ENCODE data around the gene PRPF40A. TPM values are rescaled to one million over a fixed set of nuclear protein-coding genes. Genes with fewer than 3 reads are reported as not detected.

Gene PRPF40A
- total and polyA plus RNA-seq, 10 of the 15 experiments (the other 5 are each of a cell fraction or from before 2014, with no cell fraction given) = 97.8 to 197 (median 144) TPM

GRCh38 chr2:152658221-152658620, 59.0 kb downstream of the PRPF40A start:
- WGBS (ENCODE audit: insufficient coverage, insufficient replicate concordance, low lambda C conversion rate, missing lambda C conversion rate) = 94% methylated on average over 1 of the region's 1 CpG
- no TSS peak for BruUV-seq (replicated peaks)
- Histone ChIP-seq H4K20me1 (ENCODE audit: control insufficient read depth, insufficient read depth) (no peaks in the 10 kb centered on the region), H3K4me3 (no peak overlapping the region), H3K4me1 (ENCODE audit: control insufficient read depth, insufficient read depth, low read length) (no peaks in the 10 kb centered on the region), H3K9me3 (replicated peaks; ENCODE audit: control insufficient read depth, insufficient read depth, low read length) (no peaks in the 10 kb centered on the region), H3K79me2 (ENCODE audit: control insufficient read depth, insufficient read depth, low read length) (no peaks in the 10 kb centered on the region), H3K36me3 (ENCODE audit: control insufficient read depth in 2 of 2, insufficient read depth in 2 of 2, low read length in 1 of 2) (peaks cover 2 to 26% of the 10 kb centered on the region in 2 experiments), H3K27ac (ENCODE audit: control insufficient read depth, insufficient read depth) (no peak overlapping the region), H3K27me3 (replicated peaks in 1 of 2; ENCODE audit: control insufficient read depth in 2 of 2, insufficient read depth in 2 of 2, low read length in 1 of 2) (no peaks in the 10 kb centered on the region), H3K9ac (ENCODE audit: control insufficient read depth, insufficient read depth, low read length) (no peak overlapping the region), H2AFZ (ENCODE audit: control insufficient read depth, low read depth, low read length) (no peak overlapping the region), H3K4me2 (ENCODE audit: control insufficient read depth, insufficient read depth) (no peak overlapping the region)
- CTCF ChIA-PET = interaction anchor here (0.6 to 0.7 kb wide), 4 partner anchors 9 to 623 kb away, joined by 3 to 4 read pairs (median 3); no protein-coding TSS in a partner anchor
- DNase-seq (ENCODE audit: low read depth, low spot score) = no peak
- in situ Hi-C loops (cut with MboI) (loop anchor here (25.0 kb wide), 1 partner anchor 1196 kb away; no protein-coding TSS in a partner anchor), intact Hi-C loops (cut with micrococcal nuclease; ENCODE audit: unreplicated experiment) (loop anchor here (2.0 kb wide), 1 partner anchor 17 kb away; no protein-coding TSS in a partner anchor)
- RAD21 ChIA-PET (ENCODE audit: unreplicated experiment) = no interaction called here
- POLR2A ChIA-PET = no interaction called here
- no peak for TF ChIP-seq SREBF2 (IDR thresholded peaks at IDR 0.05; ENCODE audit: low read length)
- TF ChIP-seq BACH1 (IDR thresholded peaks at IDR 0.05; ENCODE audit: borderline replicate concordance) = no peak
- TF ChIP-seq TARDBP (IDR thresholded peaks at IDR 0.05; ENCODE audit: borderline replicate concordance) = no peak
- no peak for TF ChIP-seq ATF2 (IDR thresholded peaks at IDR 0.05; ENCODE audit: low read length)
- no peak for TF ChIP-seq BCLAF1 (IDR thresholded peaks at IDR 0.05)
- no peak for TF ChIP-seq SREBF1 (IDR thresholded peaks at IDR 0.05; ENCODE audit: low read length)
- TF ChIP-seq, protein P1, sequence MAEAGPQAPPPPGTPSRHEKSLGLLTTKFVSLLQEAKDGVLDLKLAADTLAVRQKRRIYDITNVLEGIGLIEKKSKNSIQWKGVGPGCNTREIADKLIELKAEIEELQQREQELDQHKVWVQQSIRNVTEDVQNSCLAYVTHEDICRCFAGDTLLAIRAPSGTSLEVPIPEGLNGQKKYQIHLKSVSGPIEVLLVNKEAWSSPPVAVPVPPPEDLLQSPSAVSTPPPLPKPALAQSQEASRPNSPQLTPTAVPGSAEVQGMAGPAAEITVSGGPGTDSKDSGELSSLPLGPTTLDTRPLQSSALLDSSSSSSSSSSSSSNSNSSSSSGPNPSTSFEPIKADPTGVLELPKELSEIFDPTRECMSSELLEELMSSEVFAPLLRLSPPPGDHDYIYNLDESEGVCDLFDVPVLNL (IDR thresholded peaks at IDR 0.05; ENCODE audit: low read depth, low read length) = no peak
- TF ChIP-seq SMAD5 (IDR thresholded peaks at IDR 0.05; ENCODE audit: low read depth) = no peak
- no peak for TF ChIP-seq SP1 (IDR thresholded peaks at IDR 0.05; ENCODE audit: low read depth, low read length)
- no peak for TF ChIP-seq BMI1 (IDR thresholded peaks at IDR 0.05; ENCODE audit: borderline replicate concordance)
- TF ChIP-seq, protein P2, sequence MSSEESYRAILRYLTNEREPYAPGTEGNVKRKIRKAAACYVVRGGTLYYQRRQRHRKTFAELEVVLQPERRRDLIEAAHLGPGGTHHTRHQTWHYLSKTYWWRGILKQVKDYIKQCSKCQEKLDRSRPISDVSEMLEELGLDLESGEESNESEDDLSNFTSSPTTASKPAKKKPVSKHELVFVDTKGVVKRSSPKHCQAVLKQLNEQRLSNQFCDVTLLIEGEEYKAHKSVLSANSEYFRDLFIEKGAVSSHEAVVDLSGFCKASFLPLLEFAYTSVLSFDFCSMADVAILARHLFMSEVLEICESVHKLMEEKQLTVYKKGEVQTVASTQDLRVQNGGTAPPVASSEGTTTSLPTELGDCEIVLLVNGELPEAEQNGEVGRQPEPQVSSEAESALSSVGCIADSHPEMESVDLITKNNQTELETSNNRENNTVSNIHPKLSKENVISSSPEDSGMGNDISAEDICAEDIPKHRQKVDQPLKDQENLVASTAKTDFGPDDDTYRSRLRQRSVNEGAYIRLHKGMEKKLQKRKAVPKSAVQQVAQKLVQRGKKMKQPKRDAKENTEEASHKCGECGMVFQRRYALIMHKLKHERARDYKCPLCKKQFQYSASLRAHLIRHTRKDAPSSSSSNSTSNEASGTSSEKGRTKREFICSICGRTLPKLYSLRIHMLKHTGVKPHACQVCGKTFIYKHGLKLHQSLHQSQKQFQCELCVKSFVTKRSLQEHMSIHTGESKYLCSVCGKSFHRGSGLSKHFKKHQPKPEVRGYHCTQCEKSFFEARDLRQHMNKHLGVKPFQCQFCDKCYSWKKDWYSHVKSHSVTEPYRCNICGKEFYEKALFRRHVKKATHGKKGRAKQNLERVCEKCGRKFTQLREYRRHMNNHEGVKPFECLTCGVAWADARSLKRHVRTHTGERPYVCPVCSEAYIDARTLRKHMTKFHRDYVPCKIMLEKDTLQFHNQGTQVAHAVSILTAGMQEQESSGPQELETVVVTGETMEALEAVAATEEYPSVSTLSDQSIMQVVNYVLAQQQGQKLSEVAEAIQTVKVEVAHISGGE (CRISPR knock-in tag; IDR thresholded peaks at IDR 0.05) = no peak
- TF ChIP-seq, protein P3, sequence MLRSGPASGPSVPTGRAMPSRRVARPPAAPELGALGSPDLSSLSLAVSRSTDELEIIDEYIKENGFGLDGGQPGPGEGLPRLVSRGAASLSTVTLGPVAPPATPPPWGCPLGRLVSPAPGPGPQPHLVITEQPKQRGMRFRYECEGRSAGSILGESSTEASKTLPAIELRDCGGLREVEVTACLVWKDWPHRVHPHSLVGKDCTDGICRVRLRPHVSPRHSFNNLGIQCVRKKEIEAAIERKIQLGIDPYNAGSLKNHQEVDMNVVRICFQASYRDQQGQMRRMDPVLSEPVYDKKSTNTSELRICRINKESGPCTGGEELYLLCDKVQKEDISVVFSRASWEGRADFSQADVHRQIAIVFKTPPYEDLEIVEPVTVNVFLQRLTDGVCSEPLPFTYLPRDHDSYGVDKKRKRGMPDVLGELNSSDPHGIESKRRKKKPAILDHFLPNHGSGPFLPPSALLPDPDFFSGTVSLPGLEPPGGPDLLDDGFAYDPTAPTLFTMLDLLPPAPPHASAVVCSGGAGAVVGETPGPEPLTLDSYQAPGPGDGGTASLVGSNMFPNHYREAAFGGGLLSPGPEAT (IDR thresholded peaks at IDR 0.05; ENCODE audit: low read depth) = no peak
- TF ChIP-seq CHD2 (IDR thresholded peaks at IDR 0.05; ENCODE audit: borderline replicate concordance, low read depth, low read length) = no peak
- TF ChIP-seq NFYB (IDR thresholded peaks at IDR 0.05; ENCODE audit: insufficient read depth, low read depth, low read length) = no peak
- TF ChIP-seq SUZ12 (IDR thresholded peaks at IDR 0.05; ENCODE audit: unreplicated experiment) = no peak
- FAIRE-seq = no peak
- SMC1A ChIA-PET (ENCODE audit: uncharacterized antibody, unreplicated experiment) = interaction anchor here (1.5 kb wide), 1 partner anchor 9 kb away, joined by 3 read pairs; no protein-coding TSS in a partner anchor
- ATAC-seq = no peak

Data from GM12878 (cell line).